ENCODE results near the gene ADA. TPM values are rescaled to one million over a fixed set of nuclear protein-coding genes. Genes with fewer than 3 reads are reported as not detected.

ADA gene
- total RNA-seq, 1 donor from 2014 or later: 2.4 TPM

Other genes starting within 250 kb of the ADA start
- 7.3 TPM for gene TTPAL, start 175.8 kb downstream of the ADA start, total RNA-seq
- gene SERINC3, start 129.6 kb downstream of the ADA start, total RNA-seq: 89.7 TPM
- 32.2 TPM for gene PKIG, start 69.1 kb downstream of the ADA start, total RNA-seq
- gene CCN5, start 63.7 kb upstream of the ADA start, total RNA-seq: not detected
- gene KCNK15, start 94.2 kb upstream of the ADA start, total RNA-seq: not detected
- 43.2 TPM for gene RIMS4, start 158.8 kb upstream of the ADA start, total RNA-seq
- gene YWHAB, start 234.0 kb upstream of the ADA start, total RNA-seq: 148 TPM